ENCODE results near the gene NEDD4.

NEDD4 gene

DNA sequence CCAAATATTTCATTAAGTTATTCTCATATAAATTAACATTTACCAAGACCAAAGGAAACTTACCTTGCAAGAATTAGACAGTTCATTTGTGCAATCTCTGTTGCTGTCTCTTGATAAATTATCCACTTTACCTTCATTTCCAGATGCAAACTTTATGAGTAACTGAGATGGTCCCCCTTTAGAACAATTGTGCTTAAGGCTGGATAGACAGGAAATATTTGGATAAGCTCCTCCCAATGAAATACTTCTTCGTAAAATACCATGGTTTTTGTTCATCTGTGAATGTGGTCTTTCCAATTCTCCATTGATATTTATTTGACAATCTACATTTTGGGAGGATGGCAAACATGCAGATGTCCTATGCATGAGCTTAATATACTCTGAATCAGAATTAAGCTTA lies 78.2 kb downstream of the NEDD4 start:
- H3F3A ChIP-seq (ENCODE audit: insufficient read depth, low read length): no peaks in the 10 kb centered on the region
- H3K4me1 ChIP-seq (ENCODE audit: insufficient read depth, low read length, severe bottlenecking): no peaks in the 10 kb centered on the region
- no peak overlapping the region for H3K4me2 ChIP-seq (ENCODE audit: low read length)
- H3K36me3 ChIP-seq (ENCODE audit: insufficient read depth, low read length): no peaks in the 10 kb centered on the region
- TF ChIP-seq EZH2 (IDR thresholded peaks at IDR 0.05; ENCODE audit: borderline replicate concordance, low read length): no peak
- TF ChIP-seq, protein P1, sequence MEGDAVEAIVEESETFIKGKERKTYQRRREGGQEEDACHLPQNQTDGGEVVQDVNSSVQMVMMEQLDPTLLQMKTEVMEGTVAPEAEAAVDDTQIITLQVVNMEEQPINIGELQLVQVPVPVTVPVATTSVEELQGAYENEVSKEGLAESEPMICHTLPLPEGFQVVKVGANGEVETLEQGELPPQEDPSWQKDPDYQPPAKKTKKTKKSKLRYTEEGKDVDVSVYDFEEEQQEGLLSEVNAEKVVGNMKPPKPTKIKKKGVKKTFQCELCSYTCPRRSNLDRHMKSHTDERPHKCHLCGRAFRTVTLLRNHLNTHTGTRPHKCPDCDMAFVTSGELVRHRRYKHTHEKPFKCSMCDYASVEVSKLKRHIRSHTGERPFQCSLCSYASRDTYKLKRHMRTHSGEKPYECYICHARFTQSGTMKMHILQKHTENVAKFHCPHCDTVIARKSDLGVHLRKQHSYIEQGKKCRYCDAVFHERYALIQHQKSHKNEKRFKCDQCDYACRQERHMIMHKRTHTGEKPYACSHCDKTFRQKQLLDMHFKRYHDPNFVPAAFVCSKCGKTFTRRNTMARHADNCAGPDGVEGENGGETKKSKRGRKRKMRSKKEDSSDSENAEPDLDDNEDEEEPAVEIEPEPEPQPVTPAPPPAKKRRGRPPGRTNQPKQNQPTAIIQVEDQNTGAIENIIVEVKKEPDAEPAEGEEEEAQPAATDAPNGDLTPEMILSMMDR (IDR thresholded peaks at IDR 0.05; ENCODE audit: low read length): no peak
- no peak overlapping the region for H2AFZ ChIP-seq (ENCODE audit: low read length)
- H4K20me1 ChIP-seq (ENCODE audit: insufficient read depth, low read length): no peaks in the 10 kb centered on the region
- H3K9me3 ChIP-seq (ENCODE audit: low read length): no peaks in the 10 kb centered on the region
- H3K9ac ChIP-seq (ENCODE audit: low read length): no peak overlapping the region
- no peaks in the 10 kb centered on the region for H3K27me3 ChIP-seq (ENCODE audit: insufficient read depth, low read length)
- H3K79me2 ChIP-seq (ENCODE audit: insufficient read depth, low read length): no peaks in the 10 kb centered on the region
- H3K4me3 ChIP-seq (ENCODE audit: low read depth, low read length, poor library complexity, severe bottlenecking): no peak overlapping the region
- no peak overlapping the region for H3K27ac ChIP-seq (ENCODE audit: low read depth, low read length, poor library complexity, severe bottlenecking)
- no peaks in the 10 kb centered on the region for H3K9me2 ChIP-seq (ENCODE audit: low read depth, low read length)

DNA sequence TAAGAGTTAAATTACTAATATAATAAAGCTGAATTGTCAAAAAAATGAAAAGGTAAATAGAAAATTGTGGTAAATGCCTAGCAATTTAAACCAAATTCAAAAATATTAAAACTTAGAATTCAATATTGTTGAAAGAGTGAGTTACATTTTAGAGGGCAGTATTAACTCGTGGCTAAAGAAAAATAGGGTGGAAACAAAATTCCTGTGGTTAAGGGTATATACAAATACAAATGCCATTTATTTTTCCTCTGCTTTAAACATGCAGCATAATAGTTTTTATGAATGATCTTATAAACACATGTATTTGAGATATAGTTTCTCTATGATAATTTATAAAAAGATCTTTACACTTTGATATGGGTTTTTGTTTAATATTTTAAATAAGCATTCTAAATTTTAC lies 79.0 kb downstream of the NEDD4 start:
- no peaks in the 10 kb centered on the region for H3K4me1 ChIP-seq (ENCODE audit: insufficient read depth, low read length, severe bottlenecking)
- TF ChIP-seq, protein P1 (IDR thresholded peaks at IDR 0.05; ENCODE audit: low read length): no peak
- no peak overlapping the region for H3K27ac ChIP-seq (ENCODE audit: low read depth, low read length, poor library complexity, severe bottlenecking)
- no peak overlapping the region for H3K4me2 ChIP-seq (ENCODE audit: low read length)
- no peak overlapping the region for H3K9ac ChIP-seq (ENCODE audit: low read length)
- H3K27me3 ChIP-seq (ENCODE audit: insufficient read depth, low read length): no peaks in the 10 kb centered on the region
- H3K9me2 ChIP-seq (ENCODE audit: low read depth, low read length): no peaks in the 10 kb centered on the region
- no peaks in the 10 kb centered on the region for H4K20me1 ChIP-seq (ENCODE audit: insufficient read depth, low read length)
- no peaks in the 10 kb centered on the region for H3K79me2 ChIP-seq (ENCODE audit: insufficient read depth, low read length)
- no peaks in the 10 kb centered on the region for H3K9me3 ChIP-seq (ENCODE audit: low read length)
- no peak overlapping the region for H3K4me3 ChIP-seq (ENCODE audit: low read depth, low read length, poor library complexity, severe bottlenecking)
- H3F3A ChIP-seq (ENCODE audit: insufficient read depth, low read length): no peaks in the 10 kb centered on the region
- H2AFZ ChIP-seq (ENCODE audit: low read length): no peak overlapping the region
- no peaks in the 10 kb centered on the region for H3K36me3 ChIP-seq (ENCODE audit: insufficient read depth, low read length)

DNA sequence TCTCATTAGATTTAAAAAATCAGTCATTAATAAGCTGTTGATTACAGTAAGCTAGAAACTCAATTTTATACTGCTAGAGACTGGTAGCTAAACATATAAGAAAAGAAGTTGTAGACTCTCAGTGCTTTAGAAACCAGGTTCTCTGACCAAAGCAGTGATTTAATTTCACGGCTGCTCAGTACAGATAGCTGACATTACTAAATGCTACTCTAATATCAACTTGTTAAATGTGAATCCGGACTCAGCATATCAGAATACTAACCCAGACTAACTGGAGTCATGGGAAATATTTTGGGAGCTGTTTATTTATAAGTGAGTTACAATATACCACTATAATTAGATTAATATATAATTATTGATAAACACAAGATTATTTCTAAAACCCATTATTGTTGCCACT lies 80.4 kb downstream of the NEDD4 start:
- Histone ChIP-seq H3K27ac (ENCODE audit: low read depth, low read length, poor library complexity, severe bottlenecking) (no peak overlapping the region), H4K20me1 (ENCODE audit: insufficient read depth, low read length) (no peaks in the 10 kb centered on the region), H3K9me2 (ENCODE audit: low read depth, low read length) (no peaks in the 10 kb centered on the region), H3K27me3 (ENCODE audit: insufficient read depth, low read length) (no peaks in the 10 kb centered on the region), H3K4me3 (ENCODE audit: low read depth, low read length, poor library complexity, severe bottlenecking) (no peak overlapping the region), H3K4me1 (ENCODE audit: insufficient read depth, low read length, severe bottlenecking) (no peaks in the 10 kb centered on the region), H3K4me2 (ENCODE audit: low read length) (no peak overlapping the region), H3K9me3 (ENCODE audit: low read length) (no peaks in the 10 kb centered on the region), H2AFZ (ENCODE audit: low read length) (no peak overlapping the region), H3K9ac (ENCODE audit: low read length) (no peak overlapping the region), H3K79me2 (ENCODE audit: insufficient read depth, low read length) (no peaks in the 10 kb centered on the region), H3K36me3 (ENCODE audit: insufficient read depth, low read length) (no peaks in the 10 kb centered on the region), H3F3A (ENCODE audit: insufficient read depth, low read length) (no peaks in the 10 kb centered on the region)
- TF ChIP-seq, protein P1 (IDR thresholded peaks at IDR 0.05; ENCODE audit: low read length): no peak
- no peak for TF ChIP-seq EZH2 (IDR thresholded peaks at IDR 0.05; ENCODE audit: borderline replicate concordance, low read length)

All from OCI-LY1 (cell line).